Neuronal stem cell (in vitro differentiated cells): ENCODE measurements around the gene GRAMD1C.
"Not testable (repeated sequence)": the region's sequence is repeated elsewhere in the genome, so short reads cannot be mapped to it uniquely, and the experiment has no call there.

Experiments used
- DNase-seq: peaks from one replicate; pipeline ENCODE4 v3.0.0-alpha.2; 2013; ENCODE audit warnings: low spot score
- H2AFZ ChIP-seq: one replicate; pipeline ENCODE4 v1.6.1; 2013; ENCODE audit warnings: mild to moderate bottlenecking, low read length, inconsistent platforms
- H2AK5ac ChIP-seq: 2 replicates; pipeline ENCODE4 v1.6.1; 2013; ENCODE audit warnings: low read depth, mild to moderate bottlenecking, inconsistent platforms, low read length, moderate library complexity, mixed read lengths
- H2BK120ac ChIP-seq: 2 replicates; pipeline ENCODE4 v1.6.1; 2013; ENCODE audit warnings: low read depth, mild to moderate bottlenecking, inconsistent platforms, low read length, moderate library complexity, mixed read lengths
- H2BK12ac ChIP-seq: one replicate; pipeline ENCODE4 v1.6.1; 2013; ENCODE audit warnings: low read length, inconsistent platforms
- H2BK15ac ChIP-seq: 2 replicates; pipeline ENCODE4 v1.6.1; 2013; ENCODE audit warnings: mild to moderate bottlenecking, low read length, inconsistent platforms, mixed read lengths
- H2BK5ac ChIP-seq: one replicate; pipeline ENCODE4 v1.6.1; 2013; ENCODE audit warnings: inconsistent platforms, mild to moderate bottlenecking, low read length, moderate library complexity
- H3K14ac ChIP-seq: one replicate; pipeline ENCODE4 v1.6.1; 2013; ENCODE audit warnings: low read length, inconsistent platforms
- H3K18ac ChIP-seq: 2 replicates; pipeline ENCODE4 v1.6.1; 2013; ENCODE audit warnings: low read length, inconsistent platforms
- H3K23ac ChIP-seq: 2 replicates; pipeline ENCODE4 v1.6.1; 2013; ENCODE audit warnings: low read depth, mild to moderate bottlenecking, mixed read lengths, low read length, inconsistent platforms; ENCODE audit not compliant: poor library complexity
- H3K27ac ChIP-seq: replicated peaks from 3 replicates; pipeline ENCODE4 v1.5.1; 2013; ENCODE audit warnings: low read length, inconsistent platforms
- H3K27me3 ChIP-seq, 3 experiments: 2 replicates each; pipeline ENCODE4 v1.6.1; 2013; ENCODE audit warnings: low read length in 3 of 3, mild to moderate bottlenecking in 2 of 3, inconsistent platforms in 1 of 3, low read depth in 1 of 3, mixed read lengths in 1 of 3, moderate library complexity in 1 of 3; ENCODE audit not compliant: control insufficient read depth in 3 of 3, insufficient read depth in 3 of 3
- H3K36me3 ChIP-seq, 2 donors: replicated peaks in 1 of 2; 2 replicates each; pipeline ENCODE4 v1.6.1; 2013; ENCODE audit warnings: low read length in 2 of 2; ENCODE audit not compliant: control insufficient read depth in 2 of 2, insufficient read depth in 2 of 2
- H3K4ac ChIP-seq: 2 replicates; pipeline ENCODE4 v1.6.1; 2013; ENCODE audit warnings: inconsistent platforms, mild to moderate bottlenecking, low read length, moderate library complexity
- H3K4me1 ChIP-seq, 2 donors: 1 replicate in 1 of 2; 2 replicates in 1 of 2; pipeline ENCODE4 v1.6.1; 2013; ENCODE audit warnings: low read length in 2 of 2, low read depth in 1 of 2; ENCODE audit not compliant: control insufficient read depth in 2 of 2, insufficient read depth in 1 of 2
- H3K4me2 ChIP-seq: one replicate; pipeline ENCODE4 v1.6.1; 2013; ENCODE audit warnings: mild to moderate bottlenecking, low read length, inconsistent platforms; ENCODE audit not compliant: insufficient read depth, poor library complexity, severe bottlenecking
- H3K4me3 ChIP-seq, 2 donors: 2 replicates each; pipeline ENCODE4 v1.5.1; 2013; ENCODE audit warnings: low read length in 2 of 2, mild to moderate bottlenecking in 2 of 2, inconsistent platforms in 1 of 2, moderate library complexity in 1 of 2
- H3K79me1 ChIP-seq: one replicate; pipeline ENCODE4 v1.6.1; 2013; ENCODE audit warnings: low read depth, mild to moderate bottlenecking, inconsistent platforms, low read length, moderate library complexity
- H3K9ac ChIP-seq: one replicate; pipeline ENCODE4 v1.6.1; 2013; ENCODE audit warnings: mild to moderate bottlenecking, low read depth, low read length, inconsistent platforms; ENCODE audit not compliant: poor library complexity
- H3K9me3 ChIP-seq, 2 donors: replicated peaks in 1 of 2; 2 replicates each; pipeline versions ENCODE3 to v1.6.1; 2013; ENCODE audit warnings: low read length in 2 of 2, mild to moderate bottlenecking in 2 of 2, inconsistent platforms in 1 of 2, low read depth in 1 of 2, mixed read lengths in 1 of 2, moderate library complexity in 1 of 2; ENCODE audit not compliant: control insufficient read depth in 2 of 2, insufficient read depth in 1 of 2
- H4K8ac ChIP-seq: one replicate; pipeline ENCODE4 v1.6.1; 2013; ENCODE audit warnings: low read depth, mild to moderate bottlenecking, inconsistent platforms, low read length, moderate library complexity
- H4K91ac ChIP-seq: one replicate; pipeline ENCODE4 v1.6.1; 2013; ENCODE audit warnings: low read length, low read depth, mild to moderate bottlenecking, inconsistent platforms; ENCODE audit not compliant: poor library complexity
- WGBS, 2 donors: extraction: QIAGEN DNeasy Blood & Tissue Kit; methylation state at CpG; one replicate each; pipeline ENCODE4 v1.1.7; 2013; ENCODE audit warnings: missing lambda C conversion rate in 2 of 2, mixed read lengths in 1 of 2; ENCODE audit not compliant: insufficient read length in 2 of 2, insufficient replicate concordance in 1 of 2; ENCODE audit errors: extremely low coverage in 2 of 2; 5-methylcytosine and 5-hydroxymethylcytosine counted together

GRAMD1C gene

GRCh38 chr3:113844622-113845222, 6.1 kb downstream of the GRAMD1C start:
- Histone ChIP-seq H3K4me1 (peaks cover 0 to 1% of the 10 kb centered on the region in 2 donors), H3K9ac (no peak overlapping the region)
- peak; percentile 39 for DNase-seq

DNA sequence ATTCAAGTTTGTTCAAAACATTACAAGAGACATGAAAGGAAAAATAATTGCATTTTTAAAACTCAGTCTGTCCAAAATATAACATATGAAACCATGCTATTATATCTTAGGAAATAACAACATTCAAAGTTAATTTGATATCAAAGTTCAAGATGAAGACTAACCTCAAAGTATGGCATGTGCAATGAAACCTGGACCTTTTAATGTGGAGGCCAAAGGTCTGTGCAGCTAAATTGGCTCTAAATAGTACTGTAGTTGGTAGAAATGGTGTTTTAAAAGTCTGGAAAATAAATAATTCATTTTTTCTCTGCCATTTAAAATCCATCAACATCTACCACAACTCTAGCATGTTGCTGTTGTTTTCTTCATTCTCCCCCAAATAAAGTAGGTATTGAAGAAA, 8.7 kb downstream of the GRAMD1C start:
- H3K9me3 ChIP-seq, result no peaks in the 10 kb centered on the region
- H3K36me3 ChIP-seq, result no peaks in the 10 kb centered on the region

More at GRCh38 chr3:113844622-113845222, 6.1 kb downstream of the GRAMD1C start:
- Histone ChIP-seq H3K14ac (no peak overlapping the region), H3K79me1 (no peaks in the 10 kb centered on the region), H3K4me2 (no peak overlapping the region), H4K91ac (no peak overlapping the region), H2AFZ (no peak overlapping the region), H3K36me3 (no peaks in the 10 kb centered on the region), H3K27me3 (no peaks in the 10 kb centered on the region), H2BK15ac (no peak overlapping the region), H2BK120ac (no peak overlapping the region), H3K4ac (no peak overlapping the region), H2AK5ac (no peak overlapping the region), H3K9me3 (no peaks in the 10 kb centered on the region), H3K23ac (no peak overlapping the region), H2BK12ac (no peak overlapping the region), H2BK5ac (no peak overlapping the region), H4K8ac (no peak overlapping the region), H3K27ac (no peak overlapping the region), H3K4me3 (no peak overlapping the region), H3K18ac (no peak overlapping the region)
- no CpG with 5 or more reads among the region's 4 CpGs for WGBS, 2 donors

DNA sequence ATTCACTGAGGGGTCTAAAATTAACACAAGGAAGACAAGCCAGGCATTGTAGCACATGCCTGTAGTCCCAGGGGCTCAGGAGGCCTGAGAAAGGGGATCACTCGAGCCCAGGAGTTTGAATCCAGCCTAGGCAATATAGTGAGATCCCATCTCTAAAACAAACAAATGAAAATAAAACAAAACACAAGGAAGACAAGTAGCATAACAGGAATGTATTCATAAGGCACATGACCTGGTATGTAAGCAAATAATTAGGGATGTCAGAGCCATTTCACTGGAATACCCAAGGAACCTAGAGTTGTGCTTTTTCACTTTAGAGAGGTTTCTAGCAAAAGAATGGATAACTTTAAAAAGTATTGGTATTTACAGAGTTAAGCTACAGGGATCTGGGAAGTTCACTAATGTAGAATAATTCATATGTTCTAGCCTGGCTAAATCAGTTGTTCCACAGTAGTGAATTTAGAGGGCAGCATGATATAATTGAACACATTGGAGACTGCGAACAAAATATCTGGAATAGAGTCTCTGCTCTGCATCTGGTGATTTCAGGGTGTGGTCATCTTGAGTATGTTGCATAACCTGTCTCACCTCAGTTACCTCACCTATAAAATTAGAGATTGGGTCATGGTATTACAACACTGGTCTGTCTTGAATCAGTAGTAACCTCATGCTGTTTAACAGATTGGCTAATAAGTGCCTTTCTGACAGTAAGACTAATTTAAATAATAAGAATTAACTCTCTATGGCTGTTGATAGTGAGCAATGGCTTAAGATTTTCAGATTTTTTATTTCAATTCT, 9.3 kb downstream of the GRAMD1C start:
- Histone ChIP-seq H3K79me1 (no peaks in the 10 kb centered on the region), H3K36me3 (no peaks in the 10 kb centered on the region), H4K91ac (no peak overlapping the region), H2BK15ac (no peak overlapping the region), H3K18ac (no peak overlapping the region), H2BK12ac (no peak overlapping the region), H4K8ac (no peak overlapping the region), H2AFZ (no peak overlapping the region), H3K4ac (no peak overlapping the region), H2AK5ac (no peak overlapping the region), H3K27me3 (no peaks in the 10 kb centered on the region), H3K9me3 (no peaks in the 10 kb centered on the region), H3K4me2 (no peak overlapping the region), H3K27ac (no peak overlapping the region), H3K23ac (no peak overlapping the region), H3K4me1 (no peaks in the 10 kb centered on the region), H2BK120ac (no peak overlapping the region), H2BK5ac (no peak overlapping the region), H3K9ac (no peak overlapping the region), H3K14ac (no peak overlapping the region), H3K4me3 (no peak overlapping the region)
- WGBS, 2 donors, result no CpG with 5 or more reads among the region's 2 CpGs
- DNase-seq, result no peak

More for the DNA sequence above, 8.7 kb downstream of the GRAMD1C start:
- H3K9ac ChIP-seq, result no peak overlapping the region
- no peak overlapping the region for H4K8ac ChIP-seq
- H3K4ac ChIP-seq, result no peak overlapping the region
- no peaks in the 10 kb centered on the region for H3K79me1 ChIP-seq
- H2BK12ac ChIP-seq, result no peak overlapping the region
- no peak overlapping the region for H3K4me3 ChIP-seq
- no peak overlapping the region for H4K91ac ChIP-seq
- H3K4me2 ChIP-seq, result no peak overlapping the region
- H2AK5ac ChIP-seq, result no peak overlapping the region
- no peak overlapping the region for H2BK120ac ChIP-seq
- no peak overlapping the region for H2AFZ ChIP-seq
- H3K23ac ChIP-seq, result no peak overlapping the region
- H2BK5ac ChIP-seq, result no peak overlapping the region
- H3K18ac ChIP-seq, result no peak overlapping the region
- H2BK15ac ChIP-seq, result no peak overlapping the region
- no peak overlapping the region for H3K14ac ChIP-seq
- DNase-seq, result no peak
- H3K27me3 ChIP-seq, result no peaks in the 10 kb centered on the region
- H3K4me1 ChIP-seq, result no peaks in the 10 kb centered on the region
- H3K27ac ChIP-seq, result no peak overlapping the region

DNA sequence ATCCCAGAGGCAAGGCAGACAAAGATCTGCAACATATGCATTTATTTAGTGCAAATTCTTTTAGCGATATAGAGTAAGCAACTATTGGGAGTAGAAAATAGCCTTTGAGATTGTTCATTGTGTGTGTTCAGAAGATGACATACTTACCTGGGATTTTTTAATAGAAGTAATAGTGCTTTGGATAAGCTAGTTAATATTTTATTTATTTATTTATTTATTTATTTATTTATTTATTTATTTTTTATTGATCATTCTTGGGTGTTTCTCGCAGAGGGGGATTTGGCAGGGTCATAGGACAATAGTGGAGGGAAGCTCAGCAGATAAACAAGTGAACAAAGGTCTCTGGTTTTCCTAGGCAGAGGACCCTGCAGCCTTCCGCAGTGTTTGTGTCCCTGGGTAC, 10.5 kb downstream of the GRAMD1C start:
- H3K18ac ChIP-seq, H3K14ac ChIP-seq, H2AFZ ChIP-seq, H3K4me3 ChIP-seq, H4K91ac ChIP-seq, H3K79me1 ChIP-seq, H3K4ac ChIP-seq, H4K8ac ChIP-seq, H2AK5ac ChIP-seq, H3K9me3 ChIP-seq, H3K27me3 ChIP-seq, H3K4me1 ChIP-seq, H3K23ac ChIP-seq, H3K36me3 ChIP-seq, H2BK15ac ChIP-seq, H3K4me2 ChIP-seq, H3K27ac ChIP-seq, H3K9ac ChIP-seq, DNase-seq, H2BK5ac ChIP-seq, H2BK12ac ChIP-seq, H2BK120ac ChIP-seq: not testable (repeated sequence)
- no CpG with 5 or more reads among the region's 3 CpGs for WGBS, 2 donors
